SKM-1 treated with dmso at 0.1 percent for 144 hours (cell line): ENCODE results near the gene THAP8.

Source experiments
- DNase-seq: peaks from one replicate; lab custom pipeline; 2025; ENCODE audit not compliant: unreplicated experiment; lab: John Stamatoyannopoulos, UW

Gene THAP8

DNA sequence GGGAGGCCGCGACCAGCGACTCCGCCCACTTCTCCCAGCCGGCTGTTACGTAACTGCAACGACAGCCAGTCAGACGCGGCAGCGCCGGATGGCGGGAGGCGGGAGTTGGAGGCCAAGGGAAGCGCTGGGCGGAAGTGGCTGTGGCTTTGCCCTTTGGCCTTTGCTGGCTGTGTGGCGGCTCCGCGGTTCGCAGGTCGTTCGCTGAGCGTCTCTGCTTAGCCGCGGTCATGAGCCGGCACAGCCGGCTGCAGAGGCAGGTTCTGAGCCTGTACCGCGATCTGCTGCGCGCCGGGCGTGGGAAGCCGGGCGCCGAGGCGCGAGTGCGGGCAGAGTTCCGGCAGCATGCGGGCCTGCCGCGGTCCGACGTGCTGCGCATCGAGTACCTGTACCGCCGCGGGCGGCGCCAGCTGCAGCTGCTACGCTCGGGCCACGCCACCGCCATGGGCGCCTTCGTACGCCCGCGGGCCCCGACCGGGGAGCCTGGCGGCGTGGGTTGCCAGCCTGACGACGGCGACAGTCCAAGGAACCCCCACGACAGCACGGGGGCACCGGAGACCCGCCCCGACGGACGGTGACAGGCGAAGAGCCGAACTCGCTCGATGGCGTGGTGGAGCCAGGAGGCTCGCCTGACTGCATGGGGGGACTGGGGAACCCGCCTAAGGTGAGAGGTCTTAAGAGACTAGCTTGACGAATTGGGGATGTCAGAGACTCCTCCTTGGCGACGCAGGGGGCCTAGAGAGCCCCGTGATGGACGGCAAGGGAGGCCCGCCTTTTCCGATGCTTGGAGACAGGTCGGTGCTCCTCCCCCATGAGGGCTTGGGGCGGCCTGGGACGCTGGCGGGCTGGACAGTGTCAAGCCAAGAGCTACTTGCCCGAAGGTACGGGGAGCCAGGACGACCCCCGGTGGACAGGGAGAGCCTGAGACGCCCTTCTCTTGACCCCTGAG, 58.8 kb downstream of the THAP8 start, which contains the start of gene SDHAF1:
Gene SDHAF1 (plus strand): TSS at position 141 of the 946 bp plus-strand sequence. CDS start 87 bp downstream, at position 228.
- DNase-seq = peak; percentile 95

GRCh38 chr19:35993923-35994598, 60.0 kb downstream of the THAP8 start:
- DNase-seq = no peak

DNA sequence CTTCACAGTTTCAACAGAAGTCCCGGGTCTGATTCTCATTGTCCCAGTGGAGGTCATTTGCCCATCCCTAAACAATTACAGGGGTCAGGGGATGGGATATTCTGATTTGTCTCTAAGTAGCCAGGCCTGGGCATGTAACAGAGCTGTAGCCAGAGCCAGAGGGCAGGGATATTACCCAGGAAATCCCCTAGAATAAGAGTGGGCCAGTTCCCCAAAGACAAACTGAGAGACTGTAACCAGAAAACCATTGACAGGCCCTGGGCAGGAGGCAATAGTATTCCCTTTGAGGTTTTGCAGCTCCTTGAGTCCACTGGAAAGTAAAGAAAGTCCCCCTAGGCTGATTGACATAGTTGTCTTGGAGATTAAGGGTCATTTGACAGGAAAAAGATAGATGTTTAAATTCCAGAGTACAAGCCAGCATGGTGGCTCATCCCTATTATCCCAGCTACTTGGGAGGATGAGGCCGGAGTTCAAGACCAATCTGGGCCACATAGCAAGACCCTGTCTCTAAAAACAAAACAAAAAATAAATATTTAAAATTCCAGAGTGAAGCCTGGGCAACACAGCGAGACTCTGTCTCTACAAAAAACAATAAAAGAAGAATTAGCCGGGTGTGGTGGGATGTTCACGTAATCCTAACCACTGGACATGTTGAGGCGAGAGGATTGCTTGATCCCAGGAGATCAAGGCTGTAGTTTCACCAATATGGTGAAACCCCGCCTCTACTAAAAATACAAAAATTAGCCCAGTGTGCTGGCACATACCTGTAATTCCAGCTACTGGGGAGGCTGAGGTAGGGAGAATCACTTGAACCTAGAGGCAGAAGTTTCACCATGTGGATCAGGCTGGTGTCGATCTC, 60.9 kb downstream of the THAP8 start:
- DNase-seq = no peak

GRCh38 chr19:35991731-35992450, 62.2 kb downstream of the THAP8 start:
- DNase-seq = no peak

- DNase-seq = no peak
Measured at GRCh38 chr19:35990771-35991730, 63.0 kb downstream of the THAP8 start.

GRCh38 chr19:35990156-35990555, 63.9 kb downstream of the THAP8 start:
- no peak for DNase-seq

DNA sequence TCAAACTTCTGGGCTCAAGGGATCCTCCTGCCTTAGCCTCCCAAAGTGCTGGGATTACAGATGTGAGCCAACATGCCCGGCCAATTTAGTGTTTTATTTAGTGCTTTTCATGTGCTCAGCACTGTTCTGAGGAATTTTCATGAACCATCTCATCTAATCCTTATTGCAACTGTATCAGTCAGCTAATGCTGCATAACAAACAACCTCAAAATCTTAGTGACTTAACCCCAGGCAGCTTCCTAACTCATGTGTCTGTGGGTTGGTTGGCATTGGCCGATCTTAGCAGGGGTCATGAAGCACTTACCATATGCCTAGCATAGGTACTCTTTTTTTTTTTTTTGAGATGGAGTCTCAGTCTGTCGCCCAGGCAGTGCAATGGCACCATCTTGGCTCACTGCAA, 65.3 kb downstream of the THAP8 start:
- no peak for DNase-seq

GRCh38 chr19:35987571-35987896, 66.6 kb downstream of the THAP8 start:
- DNase-seq = no peak

GRCh38 chr19:35986664-35987570, 67.2 kb downstream of the THAP8 start:
- DNase-seq = peak; percentile 58

DNA sequence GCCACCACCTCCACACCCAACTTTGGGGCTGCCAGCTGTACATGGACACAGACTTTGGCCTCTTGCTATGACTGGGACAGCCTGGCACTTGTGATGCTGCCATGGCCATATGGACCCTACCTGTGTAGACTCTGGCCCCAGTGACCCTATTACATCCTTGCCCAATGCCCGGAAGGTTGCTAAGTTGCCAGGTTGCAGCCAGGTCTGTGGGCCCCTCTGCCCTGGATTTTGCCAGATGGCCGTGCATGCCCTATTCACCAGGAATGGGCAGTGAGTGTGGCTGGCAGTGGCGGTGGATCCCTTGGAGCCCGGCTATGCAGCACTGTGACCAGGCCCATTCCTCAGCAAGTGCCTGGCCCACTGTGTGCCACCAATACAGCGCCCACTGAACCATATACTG, 68.0 kb downstream of the THAP8 start:
- DNase-seq = no peak
